HEK293 (cell line): ENCODE measurements around the gene HLA-DQA1.

Source experiments
- EGR2 ChIP-seq: fragments of 450-650 bp; formaldehyde crosslinking; IDR thresholded peaks from 2 replicates; pipeline ENCODE4 v1.5.1; 2016; ENCODE audit warnings: low read depth, missing biosample characterization, missing genetic modification characterization
- PBX3 ChIP-seq: sonication (generic); formaldehyde crosslinking; IDR thresholded peaks from 2 replicates; pipeline ENCODE4 v1.8.1; 2022; ENCODE audit warnings: mild to moderate bottlenecking, moderate library complexity, missing genetic modification reagents
- PRDM1 ChIP-seq: fragments of 450-650 bp; formaldehyde crosslinking; IDR thresholded peaks from 2 replicates; pipeline ENCODE4; 2016; ENCODE audit warnings: missing biosample characterization, missing genetic modification characterization
- PRDM4 ChIP-seq: fragments of 450-650 bp; formaldehyde crosslinking; IDR thresholded peaks from 2 replicates; pipeline ENCODE4 v1.5.1; 2017; ENCODE audit warnings: missing biosample characterization, missing genetic modification characterization
- SP3 ChIP-seq: fragments of 450-650 bp; formaldehyde crosslinking; IDR thresholded peaks from 2 replicates; pipeline ENCODE4 v1.5.1; 2016; ENCODE audit warnings: missing biosample characterization, missing genetic modification characterization
- ZBTB26 ChIP-seq: fragments of 450-650 bp; formaldehyde crosslinking; optimal IDR thresholded peaks from 2 replicates; pipeline ENCODE3; 2016; ENCODE audit warnings: missing biosample characterization, mild to moderate bottlenecking, missing genetic modification characterization
- ZBTB6 ChIP-seq: fragments of 450-650 bp; formaldehyde crosslinking; IDR thresholded peaks from 2 replicates; pipeline ENCODE4 v1.5.1; 2017; ENCODE audit warnings: missing biosample characterization, missing genetic modification characterization
- ZNF10 ChIP-seq: fragments of 450-650 bp; formaldehyde crosslinking; IDR thresholded peaks from 2 replicates; pipeline ENCODE4 v1.5.1; 2017; ENCODE audit warnings: missing biosample characterization, missing genetic modification characterization
- ZNF146 ChIP-seq: fragments of 450-650 bp; formaldehyde crosslinking; IDR thresholded peaks from 2 replicates; pipeline ENCODE4 v1.5.1; 2016; ENCODE audit warnings: missing biosample characterization, missing genetic modification characterization
- ZNF211 ChIP-seq: fragments of 450-650 bp; formaldehyde crosslinking; IDR thresholded peaks from 2 replicates; pipeline ENCODE4 v1.5.1; 2016; ENCODE audit warnings: low read depth, missing biosample characterization, missing genetic modification characterization
- ZNF266 ChIP-seq: fragments of 450-650 bp; formaldehyde crosslinking; IDR thresholded peaks from 2 replicates; pipeline ENCODE4 v1.5.1; 2016; ENCODE audit warnings: missing biosample characterization, missing genetic modification characterization, low read depth
- ZNF366 ChIP-seq: fragments of 450-650 bp; formaldehyde crosslinking; conservative IDR thresholded peaks from 2 replicates; pipeline ENCODE4 v1.5.1; 2016; ENCODE audit warnings: missing biosample characterization, missing genetic modification characterization
- ZNF560 ChIP-seq: fragments of 450-650 bp; formaldehyde crosslinking; IDR thresholded peaks from 2 replicates; pipeline ENCODE4 v1.5.1; 2017; ENCODE audit warnings: missing biosample characterization, missing genetic modification characterization, borderline replicate concordance
- ZNF600 ChIP-seq: fragments of 450-650 bp; formaldehyde crosslinking; IDR thresholded peaks from 2 replicates; pipeline ENCODE4 v1.5.1; 2016; ENCODE audit warnings: missing biosample characterization, missing genetic modification characterization
- ZNF621 ChIP-seq: fragments of 450-650 bp; formaldehyde crosslinking; IDR thresholded peaks from 2 replicates; pipeline ENCODE4 v1.5.1; 2017; ENCODE audit warnings: missing biosample characterization, missing genetic modification characterization
- ZNF624 ChIP-seq: fragments of 450-650 bp; formaldehyde crosslinking; IDR thresholded peaks from 2 replicates; pipeline ENCODE4 v1.5.1; 2017; ENCODE audit warnings: missing biosample characterization, missing genetic modification characterization
- ZNF660 ChIP-seq: fragments of 450-650 bp; IDR thresholded peaks from 2 replicates; pipeline ENCODE4 v1.5.1; 2018; ENCODE audit warnings: missing biosample characterization, mild to moderate bottlenecking, missing genetic modification characterization
- ZNF747 ChIP-seq: fragments of 450-650 bp; formaldehyde crosslinking; IDR thresholded peaks from 2 replicates; pipeline ENCODE4 v1.5.1; 2016; ENCODE audit warnings: missing biosample characterization, missing genetic modification characterization
- ZSCAN23 ChIP-seq: fragments of 450-650 bp; formaldehyde crosslinking; IDR thresholded peaks from 2 replicates; pipeline ENCODE4 v1.5.1; 2016; ENCODE audit warnings: missing biosample characterization, missing genetic modification characterization
- ZSCAN30 ChIP-seq: fragments of 450-650 bp; IDR thresholded peaks from 2 replicates; pipeline ENCODE4 v1.5.1; 2018; ENCODE audit warnings: missing biosample characterization, mild to moderate bottlenecking, missing genetic modification characterization, moderate library complexity
- TF ChIP-seq, protein P1 (sequence below): fragments of 450-650 bp; formaldehyde crosslinking; IDR thresholded peaks from 2 replicates; pipeline ENCODE4 v1.5.1; 2016; ENCODE audit warnings: missing biosample characterization, missing genetic modification characterization
- TF ChIP-seq, protein P2 (sequence below): fragments of 450-650 bp; formaldehyde crosslinking; IDR thresholded peaks from 2 replicates; pipeline ENCODE4 v1.5.1; 2016; ENCODE audit warnings: missing biosample characterization, missing genetic modification characterization
- TF ChIP-seq, protein P3 (sequence below): fragments of 450-650 bp; formaldehyde crosslinking; conservative IDR thresholded peaks from 2 replicates; pipeline ENCODE4 v1.5.1; 2016; ENCODE audit warnings: low read depth, missing biosample characterization, missing genetic modification characterization
- TF ChIP-seq, protein P4 (sequence below): fragments of 450-650 bp; formaldehyde crosslinking; IDR thresholded peaks from 2 replicates; pipeline ENCODE4 v1.5.1; 2016; ENCODE audit warnings: missing biosample characterization, missing genetic modification characterization

The HLA-DQA1 gene

GRCh38 chr6:32666420-32667300 lies 29.5 kb downstream of the HLA-DQA1 start, which contains the start of gene HLA-DQB1 (continued):
- TF ChIP-seq PRDM1 (peak; percentile 60), ZNF10 (no peak), ZNF621 (tag by site-specific recombination) (no peak), ZNF660 (tag by site-specific recombination) (0 out of 2 replicates have a peak, but pooled peaks have one; percentile 28), EGR2 (tag by site-specific recombination) (no peak), SP3 (tag by site-specific recombination) (no peak), ZBTB26 (no peak), ZNF747 (tag by site-specific recombination) (no peak), ZNF366 (tag by site-specific recombination) (no peak), PRDM4 (tag by site-specific recombination) (no peak), ZNF146 (tag by site-specific recombination) (no peak), PBX3 (no peak), ZNF560 (tag by site-specific recombination) (no peak), ZNF600 (tag by site-specific recombination) (no peak), ZNF211 (tag by site-specific recombination) (no peak), ZBTB6 (no peak), ZSCAN23 (tag by site-specific recombination) (no peak), ZNF266 (tag by site-specific recombination) (no peak), ZNF624 (tag by site-specific recombination) (no peak), ZSCAN30 (tag by site-specific recombination) (no peak)
- TF ChIP-seq, protein P1, sequence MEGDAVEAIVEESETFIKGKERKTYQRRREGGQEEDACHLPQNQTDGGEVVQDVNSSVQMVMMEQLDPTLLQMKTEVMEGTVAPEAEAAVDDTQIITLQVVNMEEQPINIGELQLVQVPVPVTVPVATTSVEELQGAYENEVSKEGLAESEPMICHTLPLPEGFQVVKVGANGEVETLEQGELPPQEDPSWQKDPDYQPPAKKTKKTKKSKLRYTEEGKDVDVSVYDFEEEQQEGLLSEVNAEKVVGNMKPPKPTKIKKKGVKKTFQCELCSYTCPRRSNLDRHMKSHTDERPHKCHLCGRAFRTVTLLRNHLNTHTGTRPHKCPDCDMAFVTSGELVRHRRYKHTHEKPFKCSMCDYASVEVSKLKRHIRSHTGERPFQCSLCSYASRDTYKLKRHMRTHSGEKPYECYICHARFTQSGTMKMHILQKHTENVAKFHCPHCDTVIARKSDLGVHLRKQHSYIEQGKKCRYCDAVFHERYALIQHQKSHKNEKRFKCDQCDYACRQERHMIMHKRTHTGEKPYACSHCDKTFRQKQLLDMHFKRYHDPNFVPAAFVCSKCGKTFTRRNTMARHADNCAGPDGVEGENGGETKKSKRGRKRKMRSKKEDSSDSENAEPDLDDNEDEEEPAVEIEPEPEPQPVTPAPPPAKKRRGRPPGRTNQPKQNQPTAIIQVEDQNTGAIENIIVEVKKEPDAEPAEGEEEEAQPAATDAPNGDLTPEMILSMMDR, result no peak
- TF ChIP-seq, protein P2, sequence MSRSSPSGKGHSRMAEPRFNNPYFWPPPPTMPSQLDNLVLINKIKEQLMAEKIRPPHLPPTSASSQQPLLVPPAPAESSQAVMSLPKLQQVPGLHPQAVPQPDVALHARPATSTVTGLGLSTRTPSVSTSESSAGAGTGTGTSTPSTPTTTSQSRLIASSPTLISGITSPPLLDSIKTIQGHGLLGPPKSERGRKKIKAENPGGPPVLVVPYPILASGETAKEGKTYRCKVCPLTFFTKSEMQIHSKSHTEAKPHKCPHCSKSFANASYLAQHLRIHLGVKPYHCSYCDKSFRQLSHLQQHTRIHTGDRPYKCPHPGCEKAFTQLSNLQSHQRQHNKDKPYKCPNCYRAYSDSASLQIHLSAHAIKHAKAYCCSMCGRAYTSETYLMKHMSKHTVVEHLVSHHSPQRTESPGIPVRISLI, result 0 out of 2 replicates have a peak, but pooled peaks have one; percentile 50
- TF ChIP-seq, protein P3, sequence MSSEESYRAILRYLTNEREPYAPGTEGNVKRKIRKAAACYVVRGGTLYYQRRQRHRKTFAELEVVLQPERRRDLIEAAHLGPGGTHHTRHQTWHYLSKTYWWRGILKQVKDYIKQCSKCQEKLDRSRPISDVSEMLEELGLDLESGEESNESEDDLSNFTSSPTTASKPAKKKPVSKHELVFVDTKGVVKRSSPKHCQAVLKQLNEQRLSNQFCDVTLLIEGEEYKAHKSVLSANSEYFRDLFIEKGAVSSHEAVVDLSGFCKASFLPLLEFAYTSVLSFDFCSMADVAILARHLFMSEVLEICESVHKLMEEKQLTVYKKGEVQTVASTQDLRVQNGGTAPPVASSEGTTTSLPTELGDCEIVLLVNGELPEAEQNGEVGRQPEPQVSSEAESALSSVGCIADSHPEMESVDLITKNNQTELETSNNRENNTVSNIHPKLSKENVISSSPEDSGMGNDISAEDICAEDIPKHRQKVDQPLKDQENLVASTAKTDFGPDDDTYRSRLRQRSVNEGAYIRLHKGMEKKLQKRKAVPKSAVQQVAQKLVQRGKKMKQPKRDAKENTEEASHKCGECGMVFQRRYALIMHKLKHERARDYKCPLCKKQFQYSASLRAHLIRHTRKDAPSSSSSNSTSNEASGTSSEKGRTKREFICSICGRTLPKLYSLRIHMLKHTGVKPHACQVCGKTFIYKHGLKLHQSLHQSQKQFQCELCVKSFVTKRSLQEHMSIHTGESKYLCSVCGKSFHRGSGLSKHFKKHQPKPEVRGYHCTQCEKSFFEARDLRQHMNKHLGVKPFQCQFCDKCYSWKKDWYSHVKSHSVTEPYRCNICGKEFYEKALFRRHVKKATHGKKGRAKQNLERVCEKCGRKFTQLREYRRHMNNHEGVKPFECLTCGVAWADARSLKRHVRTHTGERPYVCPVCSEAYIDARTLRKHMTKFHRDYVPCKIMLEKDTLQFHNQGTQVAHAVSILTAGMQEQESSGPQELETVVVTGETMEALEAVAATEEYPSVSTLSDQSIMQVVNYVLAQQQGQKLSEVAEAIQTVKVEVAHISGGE (tag by site-specific recombination), result no peak
- TF ChIP-seq, protein P4, sequence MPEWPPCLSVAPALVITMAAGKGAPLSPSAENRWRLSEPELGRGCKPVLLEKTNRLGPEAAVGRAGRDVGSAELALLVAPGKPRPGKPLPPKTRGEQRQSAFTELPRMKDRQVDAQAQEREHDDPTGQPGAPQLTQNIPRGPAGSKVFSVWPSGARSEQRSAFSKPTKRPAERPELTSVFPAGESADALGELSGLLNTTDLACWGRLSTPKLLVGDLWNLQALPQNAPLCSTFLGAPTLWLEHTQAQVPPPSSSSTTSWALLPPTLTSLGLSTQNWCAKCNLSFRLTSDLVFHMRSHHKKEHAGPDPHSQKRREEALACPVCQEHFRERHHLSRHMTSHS (tag by site-specific recombination), result no peak
